ENCODE data around the gene PRSS56.

PRSS56 gene

DNA sequence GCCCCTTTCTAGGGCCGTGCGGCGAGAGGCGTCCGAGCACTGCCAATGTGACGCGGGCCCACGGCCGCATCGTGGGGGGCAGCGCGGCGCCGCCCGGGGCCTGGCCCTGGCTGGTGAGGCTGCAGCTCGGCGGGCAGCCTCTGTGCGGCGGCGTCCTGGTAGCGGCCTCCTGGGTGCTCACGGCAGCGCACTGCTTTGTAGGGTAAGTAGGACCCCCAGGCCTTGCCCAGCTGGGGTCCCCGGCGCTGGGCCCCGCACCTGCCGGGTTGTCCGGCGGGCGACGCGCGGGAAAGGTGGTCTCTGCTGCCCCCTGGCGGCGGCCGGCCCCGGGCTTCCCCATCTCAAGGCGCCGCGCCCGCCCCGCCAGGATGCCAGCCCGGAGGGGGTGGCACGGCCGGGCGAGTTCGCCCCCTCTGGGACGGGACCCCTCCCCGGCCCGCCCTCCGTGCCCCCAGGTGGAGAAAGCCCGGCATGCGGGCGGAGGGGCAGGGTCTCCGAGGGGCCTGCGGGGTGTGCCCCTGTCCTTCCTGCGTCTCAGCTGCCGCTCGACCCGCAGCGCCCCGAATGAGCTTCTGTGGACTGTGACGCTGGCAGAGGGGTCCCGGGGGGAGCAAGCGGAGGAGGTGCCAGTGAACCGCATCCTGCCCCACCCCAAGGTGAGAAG, 1.9 kb downstream of the PRSS56 start:
- Mint-ChIP-seq H3K9me3 (no peaks in the 10 kb centered on the region), H3K27ac (no peak overlapping the region), H3K27me3 (peaks cover 70% of the 10 kb centered on the region), H3K4me1 (ENCODE audit: low read depth) (peaks cover 30% of the 10 kb centered on the region), H3K4me3 (peak overlapping the region; percentile 27), H3K36me3 (ENCODE audit: low read depth) (no peaks in the 10 kb centered on the region)
- intact Hi-C loops (cut with micrococcal nuclease) = loop anchor here (5.0 to 10.0 kb wide), 2 partner anchors 75 to 617 kb away; no protein-coding TSS in a partner anchor

DNA sequence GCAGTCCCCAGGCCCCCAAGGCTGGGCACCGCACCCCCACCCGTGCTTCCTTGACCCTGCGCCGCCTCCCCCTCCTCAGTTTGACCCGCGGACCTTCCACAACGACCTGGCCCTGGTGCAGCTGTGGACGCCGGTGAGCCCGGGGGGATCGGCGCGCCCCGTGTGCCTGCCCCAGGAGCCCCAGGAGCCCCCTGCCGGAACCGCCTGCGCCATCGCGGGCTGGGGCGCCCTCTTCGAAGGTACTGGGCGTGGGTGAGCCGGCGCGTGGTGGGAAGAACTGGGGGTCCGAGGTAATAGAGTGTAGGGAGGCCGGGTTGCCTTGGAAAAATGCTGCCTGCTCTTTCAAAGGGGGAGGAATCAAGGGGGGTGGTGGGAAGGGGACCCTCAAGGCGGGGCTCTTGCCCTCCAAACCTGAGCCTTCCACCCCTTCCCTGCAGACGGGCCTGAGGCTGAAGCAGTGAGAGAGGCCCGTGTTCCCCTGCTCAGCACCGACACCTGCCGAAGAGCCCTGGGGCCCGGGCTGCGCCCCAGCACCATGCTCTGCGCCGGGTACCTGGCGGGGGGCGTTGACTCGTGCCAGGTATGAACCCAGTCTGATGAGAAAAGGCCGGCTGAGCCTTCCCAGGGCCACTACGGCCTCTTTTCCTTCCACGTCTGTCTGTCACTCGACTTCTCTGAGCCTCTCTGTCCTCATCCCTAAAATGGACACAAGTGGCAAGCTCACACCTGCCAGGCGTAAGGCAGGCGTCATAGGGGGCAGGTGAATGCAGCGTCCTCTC, 2.6 kb downstream of the PRSS56 start:
- intact Hi-C loops (cut with micrococcal nuclease) = loop anchor here (5.0 to 10.0 kb wide), 2 partner anchors 76 to 618 kb away; no protein-coding TSS in a partner anchor
- Mint-ChIP-seq H3K27me3 (peaks cover 75% of the 10 kb centered on the region), H3K9me3 (no peaks in the 10 kb centered on the region), H3K4me1 (ENCODE audit: low read depth) (peaks cover 30% of the 10 kb centered on the region), H3K4me3 (peak overlapping the region; percentile 27), H3K36me3 (ENCODE audit: low read depth) (no peaks in the 10 kb centered on the region), H3K27ac (no peak overlapping the region)

DNA sequence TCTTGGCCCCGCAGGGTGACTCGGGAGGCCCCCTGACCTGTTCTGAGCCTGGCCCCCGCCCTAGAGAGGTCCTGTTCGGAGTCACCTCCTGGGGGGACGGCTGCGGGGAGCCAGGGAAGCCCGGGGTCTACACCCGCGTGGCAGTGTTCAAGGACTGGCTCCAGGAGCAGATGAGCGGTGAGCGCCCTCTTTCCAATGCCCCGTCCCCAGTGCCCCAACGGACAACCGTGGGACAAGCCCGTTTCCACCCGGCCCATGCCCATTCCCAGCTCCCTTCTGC, 3.2 kb downstream of the PRSS56 start:
- no peaks in the 10 kb centered on the region for H3K9me3 Mint-ChIP-seq
- peaks cover 79% of the 10 kb centered on the region for H3K27me3 Mint-ChIP-seq
- no peak overlapping the region for H3K27ac Mint-ChIP-seq
- peaks cover 35% of the 10 kb centered on the region for H3K4me1 Mint-ChIP-seq (ENCODE audit: low read depth)
- no peak overlapping the region for H3K4me3 Mint-ChIP-seq
- no peaks in the 10 kb centered on the region for H3K36me3 Mint-ChIP-seq (ENCODE audit: low read depth)
- intact Hi-C loops (cut with micrococcal nuclease) = loop anchor here (5.0 to 10.0 kb wide), 2 partner anchors 76 to 619 kb away; no protein-coding TSS in a partner anchor

DNA sequence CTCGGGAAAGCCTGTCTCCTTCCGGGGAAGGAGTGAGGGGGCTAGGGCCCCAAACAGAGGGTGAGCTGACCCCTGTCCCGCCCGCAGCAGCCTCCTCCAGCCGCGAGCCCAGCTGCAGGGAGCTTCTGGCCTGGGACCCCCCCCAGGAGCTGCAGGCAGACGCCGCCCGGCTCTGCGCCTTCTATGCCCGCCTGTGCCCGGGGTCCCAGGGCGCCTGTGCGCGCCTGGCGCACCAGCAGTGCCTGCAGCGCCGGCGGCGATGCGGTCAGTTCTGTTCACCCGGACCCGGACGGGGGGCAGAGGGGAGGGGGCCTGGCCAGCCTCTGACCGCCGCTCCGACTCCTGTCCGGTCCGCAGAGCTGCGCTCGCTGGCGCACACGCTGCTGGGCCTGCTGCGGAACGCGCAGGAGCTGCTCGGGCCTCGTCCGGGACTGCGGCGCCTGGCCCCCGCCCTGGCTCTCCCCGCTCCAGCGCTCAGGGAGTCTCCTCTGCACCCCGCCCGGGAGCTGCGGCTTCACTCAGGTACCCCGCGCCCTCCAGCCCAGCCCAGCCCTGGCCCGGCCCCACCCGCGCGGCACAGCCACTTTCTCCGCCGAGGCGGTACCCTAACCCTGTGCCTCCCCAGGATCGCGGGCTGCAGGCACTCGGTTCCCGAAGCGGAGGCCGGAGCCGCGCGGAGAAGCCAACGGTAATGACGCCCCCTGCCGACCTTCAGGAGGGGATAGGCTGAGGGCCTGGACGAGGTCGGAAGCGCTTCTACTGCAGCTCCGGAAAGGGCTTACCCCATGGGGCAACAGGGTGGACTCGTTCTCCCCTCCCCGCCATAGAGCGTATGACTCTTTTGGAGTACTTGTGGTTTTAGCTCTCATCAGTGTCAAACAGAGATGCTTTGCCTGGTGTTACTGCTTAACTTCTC, 3.8 kb downstream of the PRSS56 start:
- no peaks in the 10 kb centered on the region for H3K36me3 Mint-ChIP-seq (ENCODE audit: low read depth)
- intact Hi-C loops (cut with micrococcal nuclease) = loop anchor here (5.0 to 10.0 kb wide), 2 partner anchors 77 to 619 kb away; no protein-coding TSS in a partner anchor
- peak overlapping the region; percentile 62 for H3K4me3 Mint-ChIP-seq
- peaks cover 41% of the 10 kb centered on the region for H3K4me1 Mint-ChIP-seq (ENCODE audit: low read depth)
- no peaks in the 10 kb centered on the region for H3K9me3 Mint-ChIP-seq
- H3K27me3 Mint-ChIP-seq = peaks cover 84% of the 10 kb centered on the region
- no peak overlapping the region for H3K27ac Mint-ChIP-seq

DNA sequence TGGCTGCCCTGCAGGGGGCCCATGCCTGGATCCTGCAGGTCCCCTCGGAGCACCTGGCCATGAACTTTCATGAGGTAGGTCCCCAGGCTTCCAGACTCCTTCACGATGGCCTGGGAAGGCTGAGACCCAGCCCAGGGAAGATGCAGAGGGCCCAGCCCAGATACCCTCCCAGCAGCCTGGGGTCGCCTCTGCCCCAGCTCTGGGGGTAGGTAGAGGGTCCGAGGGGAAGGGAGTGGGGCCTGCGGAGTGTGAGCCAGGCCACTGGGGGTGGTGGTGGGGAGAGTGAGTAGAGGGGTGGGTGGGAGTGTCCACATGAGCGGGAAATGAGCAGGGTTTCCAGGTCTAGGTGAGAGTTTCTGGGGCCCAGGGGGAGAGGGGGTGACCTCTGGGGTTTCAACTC, 4.6 kb downstream of the PRSS56 start:
- H3K36me3 Mint-ChIP-seq (ENCODE audit: low read depth) = no peaks in the 10 kb centered on the region
- peaks cover 49% of the 10 kb centered on the region for H3K4me1 Mint-ChIP-seq (ENCODE audit: low read depth)
- H3K27me3 Mint-ChIP-seq = peaks cover 76% of the 10 kb centered on the region
- no peak overlapping the region for H3K27ac Mint-ChIP-seq
- H3K4me3 Mint-ChIP-seq = no peak overlapping the region
- intact Hi-C loops (cut with micrococcal nuclease) = loop anchor here (5.0 to 10.0 kb wide), 2 partner anchors 77 to 620 kb away; no protein-coding TSS in a partner anchor
- no peaks in the 10 kb centered on the region for H3K9me3 Mint-ChIP-seq

DNA sequence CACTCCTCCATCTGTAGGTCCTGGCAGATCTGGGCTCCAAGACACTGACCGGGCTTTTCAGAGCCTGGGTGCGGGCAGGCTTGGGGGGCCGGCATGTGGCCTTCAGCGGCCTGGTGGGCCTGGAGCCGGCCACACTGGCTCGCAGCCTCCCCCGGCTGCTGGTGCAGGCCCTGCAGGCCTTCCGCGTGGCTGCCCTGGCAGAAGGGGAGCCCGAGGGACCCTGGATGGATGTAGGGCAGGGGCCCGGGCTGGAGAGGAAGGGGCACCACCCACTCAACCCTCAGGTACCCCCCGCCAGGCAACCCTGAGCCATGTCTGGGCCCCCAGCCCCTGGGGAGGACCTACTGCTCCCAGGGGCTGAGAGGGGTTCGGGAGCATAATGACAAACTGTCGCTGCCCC, 5.0 kb downstream of the PRSS56 start:
- peaks cover 51% of the 10 kb centered on the region for H3K4me1 Mint-ChIP-seq (ENCODE audit: low read depth)
- H3K9me3 Mint-ChIP-seq = no peaks in the 10 kb centered on the region
- H3K36me3 Mint-ChIP-seq (ENCODE audit: low read depth) = no peaks in the 10 kb centered on the region
- peaks cover 74% of the 10 kb centered on the region for H3K27me3 Mint-ChIP-seq
- no peak overlapping the region for H3K4me3 Mint-ChIP-seq
- intact Hi-C loops (cut with micrococcal nuclease) = loop anchor here (10.0 kb wide), 1 partner anchor 620 kb away; no protein-coding TSS in a partner anchor
- no peak overlapping the region for H3K27ac Mint-ChIP-seq

DNA sequence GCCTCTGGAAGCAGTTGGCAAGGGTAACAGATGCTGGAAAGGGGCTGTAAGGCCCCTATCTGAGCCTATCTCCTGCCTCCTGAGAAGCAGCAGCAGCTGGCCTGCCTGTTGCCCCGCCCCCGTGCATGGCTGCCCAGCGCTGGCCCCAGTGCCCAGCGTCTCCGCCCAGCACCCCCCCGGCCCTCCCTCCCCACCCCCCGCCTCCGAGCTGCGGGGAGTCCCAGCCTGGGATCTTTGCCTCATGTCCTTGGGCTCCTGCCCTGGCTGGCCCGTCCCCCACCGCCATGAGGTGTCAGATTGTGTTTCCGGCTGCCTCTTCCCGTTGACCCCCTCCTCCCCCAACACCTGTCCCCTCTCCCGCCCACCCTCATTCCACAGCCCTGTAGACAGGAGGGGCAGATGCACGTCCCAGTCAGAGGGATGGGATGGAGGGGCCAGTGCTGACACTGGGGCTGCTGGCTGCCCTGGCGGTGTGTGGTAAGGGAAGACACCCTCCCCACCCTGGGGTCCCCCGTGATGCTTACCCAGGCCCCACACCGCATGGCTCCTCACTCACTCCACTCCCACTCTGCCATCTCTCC, 5.7 kb downstream of the PRSS56 start, which contains the start of gene CHRND:
TSS of gene CHRND (plus strand) at position 370 of the 581 bp plus-strand sequence. CDS start at position 426, 56 bp downstream.
- no peaks in the 10 kb centered on the region for H3K36me3 Mint-ChIP-seq (ENCODE audit: low read depth)
- peaks cover 73% of the 10 kb centered on the region for H3K27me3 Mint-ChIP-seq
- intact Hi-C loops (cut with micrococcal nuclease) = loop anchor here (10.0 kb wide), 1 partner anchor 621 kb away; no protein-coding TSS in a partner anchor
- H3K4me3 Mint-ChIP-seq = no peak within 1 kb of the TSS
- H3K4me1 Mint-ChIP-seq (ENCODE audit: low read depth) = peaks cover 56% of the 10 kb centered on the region
- H3K27ac Mint-ChIP-seq = no peak within 1 kb of the TSS
- no peaks in the 10 kb centered on the region for H3K9me3 Mint-ChIP-seq

DNA sequence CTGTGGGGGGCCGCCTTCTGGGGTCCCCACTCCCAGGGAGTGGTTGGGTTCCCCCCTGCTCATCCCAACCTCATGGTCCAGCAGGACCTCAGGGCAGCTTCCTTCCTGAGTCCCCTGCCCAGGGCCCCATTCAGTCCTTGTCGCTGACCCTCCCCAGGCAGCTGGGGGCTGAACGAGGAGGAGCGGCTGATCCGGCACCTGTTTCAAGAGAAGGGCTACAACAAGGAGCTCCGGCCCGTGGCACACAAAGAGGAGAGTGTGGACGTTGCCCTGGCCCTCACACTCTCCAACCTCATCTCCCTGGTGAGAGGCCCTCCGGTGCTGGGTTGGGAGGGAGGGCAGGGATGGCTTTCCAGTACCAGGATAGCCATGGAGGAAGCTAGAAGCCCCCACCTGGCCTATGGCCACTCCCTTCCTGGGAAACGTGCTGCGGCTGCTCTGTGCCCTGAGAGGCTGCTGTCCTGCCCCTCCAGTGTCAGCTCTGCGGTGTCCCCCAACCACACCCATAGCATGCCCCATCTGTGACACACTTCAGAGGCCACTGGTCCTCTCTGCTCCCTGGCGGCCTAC, 6.3 kb downstream of the PRSS56 start:
- Mint-ChIP-seq H3K27ac (no peak overlapping the region), H3K4me3 (no peak overlapping the region)
- intact Hi-C loops (cut with micrococcal nuclease) = loop anchor here (10.0 kb wide), 1 partner anchor 622 kb away; no protein-coding TSS in a partner anchor

DNA sequence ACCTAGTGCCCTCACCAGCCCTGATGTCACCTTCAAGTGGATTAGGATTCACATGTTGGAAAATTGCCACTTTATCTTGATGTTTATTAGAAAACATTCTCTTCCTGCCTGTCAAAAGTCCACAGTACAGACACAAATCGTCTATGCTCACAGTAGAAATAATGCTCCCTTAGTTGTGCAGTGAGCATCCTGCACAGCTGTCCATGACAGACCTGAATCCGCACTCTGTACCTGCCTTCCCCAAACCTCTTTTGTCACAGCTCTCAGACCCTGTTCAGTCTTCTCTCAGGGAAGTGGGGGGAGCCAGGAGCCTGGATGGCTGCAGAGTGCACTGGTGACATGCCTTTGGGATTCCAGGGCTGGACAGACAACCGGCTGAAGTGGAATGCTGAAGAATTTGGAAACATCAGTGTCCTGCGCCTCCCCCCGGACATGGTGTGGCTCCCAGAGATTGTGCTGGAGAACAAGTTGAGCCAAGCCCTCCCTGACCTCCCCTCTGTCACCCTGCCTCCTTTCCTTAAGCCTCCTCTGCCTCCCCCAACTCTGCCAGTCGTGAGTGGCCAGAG, 7.8 kb downstream of the PRSS56 start:
- Mint-ChIP-seq H3K27ac (no peak overlapping the region), H3K36me3 (ENCODE audit: low read depth) (no peaks in the 10 kb centered on the region), H3K27me3 (peaks cover 62% of the 10 kb centered on the region), H3K4me3 (no peak overlapping the region), H3K9me3 (no peaks in the 10 kb centered on the region), H3K4me1 (ENCODE audit: low read depth) (peaks cover 45% of the 10 kb centered on the region)
- intact Hi-C loops (cut with micrococcal nuclease) = loop anchor here (10.0 kb wide), 1 partner anchor 623 kb away; no protein-coding TSS in a partner anchor

More for the DNA sequence above, 6.3 kb downstream of the PRSS56 start:
- H3K4me1 Mint-ChIP-seq (ENCODE audit: low read depth) = peaks cover 54% of the 10 kb centered on the region
- H3K27me3 Mint-ChIP-seq = peaks cover 72% of the 10 kb centered on the region
- no peaks in the 10 kb centered on the region for H3K36me3 Mint-ChIP-seq (ENCODE audit: low read depth)
- H3K9me3 Mint-ChIP-seq = no peaks in the 10 kb centered on the region

DNA sequence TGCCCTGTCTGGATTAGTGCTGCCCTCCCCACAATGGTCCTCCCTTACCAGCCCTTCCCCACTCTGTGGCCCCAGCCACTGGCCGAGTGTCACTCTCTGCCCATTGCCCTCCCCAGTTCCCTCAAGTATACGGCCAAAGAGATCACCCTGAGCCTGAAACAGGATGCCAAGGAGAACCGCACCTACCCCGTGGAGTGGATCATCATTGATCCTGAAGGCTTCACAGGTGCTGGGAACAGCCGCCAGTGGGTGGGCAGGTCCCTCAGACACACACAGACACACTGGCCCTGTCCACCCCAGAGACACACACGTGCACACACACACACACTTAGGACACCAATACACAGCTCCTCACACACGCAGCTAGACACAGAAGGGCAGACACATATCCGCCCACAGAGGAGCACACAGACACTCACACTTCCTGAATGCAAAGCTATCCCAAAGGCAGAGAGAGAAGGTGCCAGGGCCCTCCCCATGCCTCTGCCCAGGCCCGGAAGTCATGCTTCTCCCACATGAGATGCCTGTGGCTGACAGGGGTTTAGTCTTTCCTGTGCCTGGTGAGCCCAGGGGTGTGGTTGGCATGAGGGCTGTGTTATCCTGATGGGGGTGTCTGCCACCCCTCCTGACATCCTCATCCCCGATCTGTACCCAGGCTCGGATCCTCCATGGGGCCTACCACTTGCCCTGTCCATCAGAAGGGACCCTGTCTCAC, 8.7 kb downstream of the PRSS56 start:
- peaks cover 59% of the 10 kb centered on the region for H3K27me3 Mint-ChIP-seq
- H3K36me3 Mint-ChIP-seq (ENCODE audit: low read depth) = no peaks in the 10 kb centered on the region
- no peak overlapping the region for H3K4me3 Mint-ChIP-seq
- peak overlapping the region; percentile 57 for H3K27ac Mint-ChIP-seq
- intact Hi-C loops (cut with micrococcal nuclease) = loop anchor here (10.0 kb wide), 1 partner anchor 624 kb away; no protein-coding TSS in a partner anchor
- no peaks in the 10 kb centered on the region for H3K9me3 Mint-ChIP-seq
- H3K4me1 Mint-ChIP-seq (ENCODE audit: low read depth) = peaks cover 44% of the 10 kb centered on the region

DNA sequence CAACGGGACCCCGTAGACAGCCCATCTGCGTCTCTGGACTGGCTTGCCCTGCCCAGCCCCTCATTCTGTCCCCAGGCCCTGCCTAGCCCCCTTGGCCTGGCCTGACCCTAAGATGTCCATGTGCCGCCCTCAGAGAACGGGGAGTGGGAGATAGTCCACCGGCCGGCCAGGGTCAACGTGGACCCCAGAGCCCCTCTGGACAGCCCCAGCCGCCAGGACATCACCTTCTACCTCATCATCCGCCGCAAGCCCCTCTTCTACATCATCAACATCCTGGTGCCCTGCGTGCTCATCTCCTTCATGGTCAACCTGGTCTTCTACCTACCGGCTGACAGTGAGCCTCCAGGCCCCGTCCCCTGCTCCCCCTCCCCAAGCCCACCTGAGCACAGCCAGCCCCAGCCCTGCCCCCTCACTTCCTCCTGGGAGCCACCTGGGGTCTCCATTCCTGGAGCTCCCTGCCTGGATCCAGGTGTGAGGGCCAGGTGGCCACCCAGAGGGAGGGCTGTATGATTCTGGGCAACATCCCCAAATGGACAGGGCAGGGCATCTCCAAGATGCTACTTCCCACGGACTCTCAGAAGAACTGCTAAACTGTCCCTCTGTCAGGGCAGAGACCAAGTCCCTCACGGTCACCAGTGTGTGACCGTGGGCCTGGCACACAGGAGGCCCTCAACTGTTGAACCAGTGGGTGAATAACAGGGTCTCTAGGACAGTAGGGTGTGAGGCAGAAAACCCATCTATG, 9.8 kb downstream of the PRSS56 start:
- no peaks in the 10 kb centered on the region for H3K36me3 Mint-ChIP-seq (ENCODE audit: low read depth)
- H3K4me1 Mint-ChIP-seq (ENCODE audit: low read depth) = peaks cover 42% of the 10 kb centered on the region
- intact Hi-C loops (cut with micrococcal nuclease) = loop anchor here (10.0 kb wide), 1 partner anchor 625 kb away; no protein-coding TSS in a partner anchor
- H3K27me3 Mint-ChIP-seq = peaks cover 51% of the 10 kb centered on the region
- no peak overlapping the region for H3K4me3 Mint-ChIP-seq
- peak overlapping the region; percentile 6 for H3K27ac Mint-ChIP-seq
- H3K9me3 Mint-ChIP-seq = no peaks in the 10 kb centered on the region
